BLaER1 treated with 17β-estradiol and CSF1 and Interleukin-3, amounts not matched to agents 10 nM and 100 nM (cell line): ENCODE measurements around the gene RFX3.

Experiments used
- H3K27ac ChIP-seq, 11 experiments: shearing (Covaris generic); formaldehyde crosslinking; 2 replicates each; pipeline ENCODE4 v1.8.1; 2022
- H3K27me3 ChIP-seq, 11 experiments: shearing (Covaris generic); formaldehyde crosslinking; 2 replicates each; pipeline ENCODE4 v1.8.1; 2022
- H3K36me3 ChIP-seq, 11 experiments: shearing (Covaris generic); formaldehyde crosslinking; 2 replicates each; pipeline ENCODE4 v1.8.1; 2022
- H3K4me1 ChIP-seq, 10 experiments: shearing (Covaris generic); formaldehyde crosslinking; 2 replicates each; pipeline ENCODE4 v1.8.1; 2022
- H3K4me2 ChIP-seq, 11 experiments: shearing (Covaris generic); formaldehyde crosslinking; 2 replicates each; pipeline ENCODE4 v1.8.1; 2022
- H3K4me3 ChIP-seq, 10 experiments: shearing (Covaris generic); formaldehyde crosslinking; 2 replicates each; pipeline ENCODE4 v1.8.1; 2022
- H3K9ac ChIP-seq, 11 experiments: shearing (Covaris generic); formaldehyde crosslinking; 2 replicates each; pipeline ENCODE4 v1.8.1; 2022
- H3K9me3 ChIP-seq, 11 experiments: shearing (Covaris generic); formaldehyde crosslinking; replicated peaks in 1 of 11; 2 replicates each; pipeline ENCODE4 v1.8.1; 2022
- H4K20me1 ChIP-seq, 11 experiments: shearing (Covaris generic); formaldehyde crosslinking; 2 replicates each; pipeline ENCODE4 v1.8.1; 2022
- Cebpa-rat ChIP-seq, 11 experiments: shearing (Covaris generic); IDR thresholded peaks; 2 replicates each; pipeline ENCODE4 v1.8.1; 2022

Gene RFX3

GRCh38 chr9:3517377-3518048, 8.3 kb downstream of the RFX3 start:
- Histone ChIP-seq H3K9me3 (peaks cover 0 to 7% (median 0%) of the 10 kb centered on the region in 11 experiments; a peak in 2 of 22 replicates), H3K27me3 (no peaks in the 10 kb centered on the region), H3K4me2 (peak overlapping the region in 7 of 11 experiments; percentile 0 to 25 (median 14); a peak in 5 of 22 replicates), H3K4me1 (peaks cover 0 to 29% (median 11%) of the 10 kb centered on the region in 10 experiments; a peak in 12 of 20 replicates), H3K9ac (no peak overlapping the region), H3K36me3 (peaks cover 0 to 17% (median 0%) of the 10 kb centered on the region in 11 experiments; a peak in 5 of 22 replicates), H3K27ac (no peak overlapping the region), H3K4me3 (no peak overlapping the region), H4K20me1 (no peaks in the 10 kb centered on the region)
- TF ChIP-seq Cebpa-rat (IDR thresholded peaks at IDR 0.05): no peak

- Histone ChIP-seq H3K27ac (no peak overlapping the region), H3K4me2 (peak overlapping the region in 3 of 11 experiments; percentile 14 to 25 (median 18); a peak in 2 of 22 replicates), H4K20me1 (no peaks in the 10 kb centered on the region)
These were observed 9.0 kb downstream of the RFX3 start for GRCh38 chr9:3516667-3517330.

GRCh38 chr9:3515405-3515804, 10.4 kb downstream of the RFX3 start:
- Histone ChIP-seq H3K36me3 (peaks cover 0 to 12% (median 0%) of the 10 kb centered on the region in 11 experiments; a peak in 5 of 22 replicates), H3K9ac (no peak overlapping the region), H3K4me2 (peak overlapping the region in 2 of 11 experiments; percentile 18 to 45; a peak in 2 of 22 replicates), H4K20me1 (no peaks in the 10 kb centered on the region), H3K4me1 (peaks cover 0 to 44% (median 9%) of the 10 kb centered on the region in 10 experiments; a peak in 11 of 20 replicates), H3K9me3 (peaks cover 0 to 7% (median 0%) of the 10 kb centered on the region in 11 experiments; a peak in 2 of 22 replicates), H3K27me3 (no peaks in the 10 kb centered on the region), H3K4me3 (no peak overlapping the region), H3K27ac (no peak overlapping the region)
- no peak for TF ChIP-seq Cebpa-rat (IDR thresholded peaks at IDR 0.05)

More at GRCh38 chr9:3516667-3517330, 9.0 kb downstream of the RFX3 start:
- Histone ChIP-seq H3K36me3 (peaks cover 0 to 17% (median 0%) of the 10 kb centered on the region in 11 experiments; a peak in 5 of 22 replicates), H3K9ac (no peak overlapping the region), H3K9me3 (peaks cover 0 to 7% (median 0%) of the 10 kb centered on the region in 11 experiments; a peak in 2 of 22 replicates), H3K4me3 (no peak overlapping the region), H3K4me1 (peaks cover 0 to 33% (median 7%) of the 10 kb centered on the region in 10 experiments; a peak in 11 of 20 replicates), H3K27me3 (no peaks in the 10 kb centered on the region)
- TF ChIP-seq Cebpa-rat (IDR thresholded peaks at IDR 0.05): no peak

GRCh38 chr9:3514786-3515185, 11.0 kb downstream of the RFX3 start:
- Histone ChIP-seq H3K36me3 (peaks cover 0 to 12% (median 0%) of the 10 kb centered on the region in 11 experiments; a peak in 4 of 22 replicates), H3K27me3 (no peaks in the 10 kb centered on the region), H3K4me3 (no peak overlapping the region), H3K9ac (no peak overlapping the region), H3K9me3 (peaks cover 0 to 7% (median 0%) of the 10 kb centered on the region in 11 experiments; a peak in 2 of 22 replicates), H3K27ac (no peak overlapping the region), H3K4me2 (no peak overlapping the region), H3K4me1 (peaks cover 0 to 47% (median 9%) of the 10 kb centered on the region in 10 experiments; a peak in 12 of 20 replicates), H4K20me1 (no peaks in the 10 kb centered on the region)
- no peak for TF ChIP-seq Cebpa-rat (IDR thresholded peaks at IDR 0.05)

GRCh38 chr9:3513265-3513818, 12.5 kb downstream of the RFX3 start:
- TF ChIP-seq Cebpa-rat (IDR thresholded peaks at IDR 0.05): no peak
- Histone ChIP-seq H3K27ac (no peak overlapping the region), H3K4me3 (no peak overlapping the region), H3K36me3 (peaks cover 0 to 12% (median 0%) of the 10 kb centered on the region in 11 experiments; a peak in 4 of 22 replicates), H3K27me3 (no peaks in the 10 kb centered on the region), H3K4me2 (no peak overlapping the region), H3K4me1 (peaks cover 8 to 59% (median 17%) of the 10 kb centered on the region in 10 experiments), H4K20me1 (no peaks in the 10 kb centered on the region), H3K9ac (no peak overlapping the region), H3K9me3 (peaks cover 0 to 7% (median 0%) of the 10 kb centered on the region in 11 experiments; a peak in 2 of 22 replicates)

GRCh38 chr9:3511551-3511950, 14.2 kb downstream of the RFX3 start:
- 0 out of 22 replicates have a peak, but pooled peaks cover 0 to 6% (median 0%) of the 10 kb centered on the region in 11 experiments for H3K36me3 ChIP-seq
- peak overlapping the region in 2 of 11 experiments; percentile 49 to 55; a peak in 3 of 22 replicates for H3K9ac ChIP-seq
- peaks cover 0 to 1% (median 0%) of the 10 kb centered on the region in 11 experiments; a peak in 1 of 22 replicates for H3K9me3 ChIP-seq
- no peak for TF ChIP-seq Cebpa-rat (IDR thresholded peaks at IDR 0.05)
- no peaks in the 10 kb centered on the region for H3K27me3 ChIP-seq
- H4K20me1 ChIP-seq: no peaks in the 10 kb centered on the region
- peak overlapping the region in 2 of 11 experiments; percentile 49 to 73; a peak in 3 of 22 replicates for H3K4me2 ChIP-seq
- peak overlapping the region in 4 of 11 experiments; percentile 7 to 83 (median 64); a peak in 6 of 22 replicates for H3K27ac ChIP-seq
- H3K4me3 ChIP-seq: no peak overlapping the region
- H3K4me1 ChIP-seq: peaks cover 10 to 59% (median 18%) of the 10 kb centered on the region in 10 experiments

GRCh38 chr9:3510796-3511195, 15.0 kb downstream of the RFX3 start:
- Histone ChIP-seq H4K20me1 (no peaks in the 10 kb centered on the region), H3K9me3 (no peaks in the 10 kb centered on the region), H3K27me3 (no peaks in the 10 kb centered on the region), H3K36me3 (0 out of 22 replicates have a peak, but pooled peaks cover 0 to 6% (median 0%) of the 10 kb centered on the region in 11 experiments), H3K9ac (no peak overlapping the region), H3K4me1 (peaks cover 10 to 56% (median 18%) of the 10 kb centered on the region in 10 experiments), H3K4me2 (peak overlapping the region in 2 of 11 experiments; percentile 26 to 73; a peak in 1 of 22 replicates), H3K27ac (peak overlapping the region in 2 of 11 experiments; percentile 76 to 83; a peak in 2 of 22 replicates), H3K4me3 (no peak overlapping the region)
- no peak for TF ChIP-seq Cebpa-rat (IDR thresholded peaks at IDR 0.05)

- Histone ChIP-seq H3K9me3 (no peaks in the 10 kb centered on the region), H4K20me1 (no peaks in the 10 kb centered on the region), H3K27me3 (no peaks in the 10 kb centered on the region), H3K4me1 (peaks cover 10 to 50% (median 18%) of the 10 kb centered on the region in 10 experiments), H3K27ac (peak overlapping the region in 1 of 11 experiments; percentile 25; a peak in 1 of 22 replicates), H3K4me2 (peak overlapping the region in 1 of 11 experiments; percentile 17; a peak in 3 of 22 replicates), H3K36me3 (0 out of 22 replicates have a peak, but pooled peaks cover 0 to 6% (median 0%) of the 10 kb centered on the region in 11 experiments), H3K9ac (no peak overlapping the region), H3K4me3 (no peak overlapping the region)
- TF ChIP-seq Cebpa-rat (IDR thresholded peaks at IDR 0.05): no peak
These were observed 15.9 kb downstream of the RFX3 start for GRCh38 chr9:3509926-3510325.
